Measurements from ENCODE around the gene CBFA2T3.

CBFA2T3 gene

GRCh38 chr16:88951989-88952388, 25.0 kb downstream of the CBFA2T3 start:
- Histone ChIP-seq H3K4me3 (replicated peaks; ENCODE audit: insufficient read depth, low read length) (no peak overlapping the region), H3K27me3 (ENCODE audit: insufficient read depth, poor library complexity, severe bottlenecking) (no peaks in the 10 kb centered on the region), H3K27ac (replicated peaks) (no peak overlapping the region)
- TF ChIP-seq GABPA (IDR thresholded peaks at IDR 0.05; ENCODE audit: low read depth): no peak
- no peak for TF ChIP-seq POLR2AphosphoS5 (IDR thresholded peaks at IDR 0.05; ENCODE audit: low read depth)
- TF ChIP-seq CTCF (IDR thresholded peaks at IDR 0.05; ENCODE audit: insufficient read depth, low read length): no peak
- no peak for TF ChIP-seq SPI1 (IDR thresholded peaks at IDR 0.05; ENCODE audit: borderline replicate concordance, low read depth)
- TF ChIP-seq REST (IDR thresholded peaks at IDR 0.05; ENCODE audit: insufficient replicate concordance, low read depth): no peak
- DNase-seq (ENCODE audit: low read depth in 1 of 2, low spot score in 1 of 2): no peak

GRCh38 chr16:88951501-88951900, 25.5 kb downstream of the CBFA2T3 start:
- Histone ChIP-seq H3K4me3 (replicated peaks; ENCODE audit: insufficient read depth, low read length) (no peak overlapping the region), H3K27ac (replicated peaks) (no peak overlapping the region), H3K27me3 (ENCODE audit: insufficient read depth, poor library complexity, severe bottlenecking) (no peaks in the 10 kb centered on the region)
- DNase-seq (ENCODE audit: low read depth in 1 of 2, low spot score in 1 of 2): no peak
- TF ChIP-seq SPI1 (IDR thresholded peaks at IDR 0.05; ENCODE audit: borderline replicate concordance, low read depth) (no peak), REST (IDR thresholded peaks at IDR 0.05; ENCODE audit: insufficient replicate concordance, low read depth) (no peak), GABPA (IDR thresholded peaks at IDR 0.05; ENCODE audit: low read depth) (no peak), POLR2AphosphoS5 (IDR thresholded peaks at IDR 0.05; ENCODE audit: low read depth) (no peak), CTCF (IDR thresholded peaks at IDR 0.05; ENCODE audit: insufficient read depth, low read length) (no peak)

GRCh38 chr16:88948781-88949490, 28.1 kb downstream of the CBFA2T3 start:
- Histone ChIP-seq H3K27ac (replicated peaks) (no peak overlapping the region), H3K4me3 (replicated peaks; ENCODE audit: insufficient read depth, low read length) (no peak overlapping the region), H3K27me3 (ENCODE audit: insufficient read depth, poor library complexity, severe bottlenecking) (no peaks in the 10 kb centered on the region)
- DNase-seq (ENCODE audit: low read depth in 1 of 2, low spot score in 1 of 2): no peak
- TF ChIP-seq CTCF (IDR thresholded peaks at IDR 0.05; ENCODE audit: insufficient read depth, low read length): no peak
- TF ChIP-seq POLR2AphosphoS5 (IDR thresholded peaks at IDR 0.05; ENCODE audit: low read depth): no peak
- TF ChIP-seq SPI1 (IDR thresholded peaks at IDR 0.05; ENCODE audit: borderline replicate concordance, low read depth): no peak
- no peak for TF ChIP-seq REST (IDR thresholded peaks at IDR 0.05; ENCODE audit: insufficient replicate concordance, low read depth)
- TF ChIP-seq GABPA (IDR thresholded peaks at IDR 0.05; ENCODE audit: low read depth): no peak

All from HL-60 (cell line).